HG03520 (cell line): ENCODE measurements around the gene GCC2.
"Not testable (repeated sequence)": the region's sequence is repeated elsewhere in the genome, so short reads cannot be mapped to it uniquely, and the experiment has no call there.

Experiments
- ATAC-seq: cut with Tn5 transposase; IDR thresholded peaks from one replicate; pipeline ENCODE4 v1.9.1; 2021; ENCODE audit warnings: mild to moderate bottlenecking, moderate library complexity; ENCODE audit not compliant: unreplicated experiment

GCC2 gene

GRCh38 chr2:108512431-108512830 lies 63.4 kb downstream of the GCC2 start:
- not testable (repeated sequence) for ATAC-seq

- not testable (repeated sequence) for ATAC-seq
These were observed 65.5 kb downstream of the GCC2 start for GRCh38 chr2:108514478-108514877.

GRCh38 chr2:108524688-108525087 lies 75.7 kb downstream of the GCC2 start:
- ATAC-seq = not testable (repeated sequence)

GRCh38 chr2:108525258-108525657 lies 76.3 kb downstream of the GCC2 start:
- ATAC-seq = not testable (repeated sequence)

GRCh38 chr2:108531674-108532055 lies 82.7 kb downstream of the GCC2 start:
- ATAC-seq = no peak

GRCh38 chr2:108533832-108534583 lies 85.0 kb downstream of the GCC2 start, which contains the start of gene LIMS1:
LIMS1 (plus strand) TSS chr2:108534470; CDS start chr2:108534563, 93 bp downstream.
- peak; percentile 78 for ATAC-seq

GRCh38 chr2:108534584-108535356 lies 85.8 kb downstream of the GCC2 start:
- peak; percentile 35 for ATAC-seq

GRCh38 chr2:108535357-108535631 lies 86.3 kb downstream of the GCC2 start:
- no peak for ATAC-seq

- no peak for ATAC-seq
These were observed 87.3 kb downstream of the GCC2 start for GRCh38 chr2:108536133-108536780.

- ATAC-seq = no peak
These were observed 87.9 kb downstream of the GCC2 start for GRCh38 chr2:108536911-108537310.

- ATAC-seq = no peak
These were observed 89.1 kb downstream of the GCC2 start for GRCh38 chr2:108538000-108538625.

GRCh38 chr2:108541451-108541850 lies 92.4 kb downstream of the GCC2 start:
- no peak for ATAC-seq

GRCh38 chr2:108542071-108542470 lies 93.1 kb downstream of the GCC2 start:
- no peak for ATAC-seq

- ATAC-seq = no peak
These were observed 98.6 kb downstream of the GCC2 start for GRCh38 chr2:108547606-108548005.

- ATAC-seq = no peak
These were observed 99.4 kb downstream of the GCC2 start for GRCh38 chr2:108548208-108549003.

GRCh38 chr2:108552566-108552965 lies 103.6 kb downstream of the GCC2 start:
- ATAC-seq = no peak

- ATAC-seq = no peak
These were observed 104.4 kb downstream of the GCC2 start for GRCh38 chr2:108553209-108553919.

GRCh38 chr2:108554528-108554927 lies 105.5 kb downstream of the GCC2 start:
- no peak for ATAC-seq

- no peak for ATAC-seq
These were observed 106.6 kb downstream of the GCC2 start for GRCh38 chr2:108555572-108555971.

GRCh38 chr2:108556581-108556980 lies 107.6 kb downstream of the GCC2 start:
- not testable (repeated sequence) for ATAC-seq
